ENCODE measurements around the gene MICB.
"Not testable (repeated sequence)": the region's sequence is repeated elsewhere in the genome, so short reads cannot be mapped to it uniquely, and the experiment has no call there.

- TF ChIP-seq POLR2A (IDR thresholded peaks at IDR 0.05; ENCODE audit: low read depth, low read length); TAF1 (IDR thresholded peaks at IDR 0.05; ENCODE audit: borderline replicate concordance, low read depth, low read length): not testable (repeated sequence)
These were observed 1.1 kb upstream of the MICB start for GRCh38 chr6:31496826-31497225.

Measured in GM12892 (cell line).